Activated T-cell treated with anti-CD3 and anti-CD28 coated beads for 1 hour (primary cell): Measurements from ENCODE around the gene ATP6V0D1.
"Not testable (repeated sequence)": the region's sequence is repeated elsewhere in the genome, so short reads cannot be mapped to it uniquely, and the experiment has no call there.

ENCODE experiments used
- DNase-seq: peaks from one replicate; pipeline ENCODE4 v3.0.0-alpha.2; 2020; ENCODE audit warnings: low read depth

The ATP6V0D1 gene

DNA sequence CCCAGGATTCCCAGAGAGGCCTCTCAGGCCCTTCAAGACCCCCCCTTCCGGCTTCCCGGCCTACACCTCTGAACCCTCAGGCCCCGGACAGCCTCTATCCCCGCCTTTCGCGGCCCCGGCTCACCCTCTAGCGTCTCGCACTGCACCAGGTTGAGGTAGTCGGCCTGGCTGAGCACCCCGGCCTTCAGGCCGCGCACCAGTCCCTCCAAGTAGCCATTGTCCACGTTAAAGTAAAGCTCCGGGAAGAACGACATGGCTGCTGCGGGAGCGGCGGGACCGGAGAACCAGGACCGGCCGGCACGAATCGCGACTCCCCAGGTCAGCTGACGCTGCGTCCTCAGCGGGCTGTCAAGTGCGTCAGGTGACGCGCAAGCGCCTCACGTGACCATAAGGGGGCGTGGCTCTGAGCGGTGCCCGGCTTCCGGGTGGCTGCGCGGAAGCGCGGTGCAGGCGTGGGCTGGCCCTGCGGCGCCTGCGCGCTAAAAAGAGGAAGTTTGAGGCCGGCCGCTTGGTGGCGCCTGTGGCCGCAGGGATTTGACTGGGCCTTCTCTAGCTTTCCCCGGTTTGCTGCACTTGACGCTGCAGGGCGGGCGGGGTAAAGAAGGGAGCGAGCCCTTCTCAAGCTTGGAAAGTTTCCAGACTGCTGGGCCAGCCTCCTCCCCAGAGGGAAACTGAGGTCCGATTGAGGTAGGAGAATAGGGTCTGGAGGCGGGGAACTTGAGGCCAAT is at the start of gene ATP6V0D1:
TSS of gene ATP6V0D1 (minus strand) at position 325 of the 728 bp plus-strand sequence. CDS start at position 254, 71 bp downstream.
- DNase-seq = peak; percentile 98

DNA sequence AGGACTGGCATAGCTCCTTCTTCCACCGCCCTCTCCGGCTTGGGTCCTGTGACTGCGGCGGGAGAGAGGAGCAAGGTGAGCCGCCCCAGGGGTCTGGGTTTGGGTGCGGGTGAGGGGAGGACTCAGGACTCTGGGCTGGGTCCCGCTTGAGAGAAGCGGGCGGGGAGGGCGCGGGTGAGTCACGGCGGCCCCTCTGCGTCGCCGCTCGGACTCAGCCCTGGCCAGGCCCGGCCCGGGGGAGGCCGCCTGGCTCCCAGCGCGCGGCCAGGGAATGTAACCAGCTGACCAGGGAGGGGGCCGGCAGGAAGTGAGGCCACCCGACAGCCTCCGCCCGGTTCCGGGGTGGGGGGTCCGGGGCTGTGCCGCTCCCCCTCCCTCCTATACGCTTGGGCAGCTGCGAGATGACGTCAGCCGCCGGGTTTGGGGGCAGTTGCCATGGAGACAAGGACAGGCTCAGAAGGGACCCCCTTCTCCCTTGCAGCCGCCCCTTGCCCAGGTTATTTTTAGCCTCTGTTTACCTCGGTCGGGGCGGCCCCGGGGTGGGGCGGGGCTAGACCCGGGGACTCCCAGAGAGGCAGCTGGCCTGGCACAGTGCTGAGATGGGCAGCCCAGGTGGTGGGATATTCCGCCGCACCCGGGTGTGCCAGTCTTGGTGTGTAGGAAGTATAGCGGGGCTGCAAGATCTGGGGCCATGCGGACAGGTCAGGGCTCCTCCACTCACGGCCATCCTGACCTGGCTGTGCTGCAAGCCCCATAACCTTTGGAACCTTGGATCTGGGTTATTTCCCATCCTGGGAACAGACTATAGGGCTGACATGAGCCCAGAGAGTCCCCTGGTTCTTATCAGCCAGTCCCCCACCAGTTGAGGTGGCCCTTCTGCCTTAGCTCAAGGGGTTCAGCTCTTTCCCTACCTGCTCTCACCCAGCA is 49.3 kb upstream of the ATP6V0D1 start:
- no peak for DNase-seq

GRCh38 chr16:67529582-67530012 is 48.6 kb upstream of the ATP6V0D1 start:
- no peak for DNase-seq

DNA sequence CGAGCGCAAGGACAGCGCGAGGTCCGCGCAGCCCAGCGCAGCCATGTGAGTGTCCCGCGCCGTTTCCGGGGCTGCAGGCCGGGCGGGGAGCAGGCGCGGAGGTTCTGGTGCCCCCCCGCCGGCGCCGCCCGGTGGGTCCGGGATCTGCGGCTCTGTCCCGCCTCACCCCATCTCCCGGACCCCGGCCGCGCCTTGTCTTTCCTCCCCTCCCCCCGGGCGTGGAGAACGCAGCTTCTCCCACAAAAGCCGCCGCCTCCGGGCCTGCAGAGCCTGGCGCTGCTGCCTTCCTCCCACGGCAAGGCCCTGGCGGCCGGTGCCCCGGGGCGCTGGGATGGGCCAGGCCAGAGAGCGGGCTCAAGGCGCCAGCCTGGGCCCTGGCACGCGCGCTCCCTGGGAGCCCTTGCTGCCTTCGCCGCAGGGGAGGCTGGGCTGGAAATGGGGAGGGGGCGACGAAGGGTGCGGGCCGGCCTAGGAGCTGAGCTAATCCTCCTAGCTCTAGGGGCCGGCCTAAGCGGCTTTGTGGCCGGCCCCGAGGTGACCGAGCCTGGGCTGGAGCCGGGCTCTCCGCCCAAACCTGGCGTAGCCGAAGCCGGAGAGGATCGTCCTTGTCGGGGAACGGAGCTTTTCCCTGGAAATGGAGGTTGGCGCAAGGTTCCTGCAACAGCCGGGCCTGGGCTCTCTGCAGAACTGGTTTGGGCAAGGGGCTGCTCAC is 48.1 kb upstream of the ATP6V0D1 start:
- no peak for DNase-seq

- DNase-seq = no peak
Measured at GRCh38 chr16:67528222-67528869, 47.4 kb upstream of the ATP6V0D1 start, which contains the start of gene RIPOR1. Gene RIPOR1 (plus strand): TSS chr16:67528829. CDS start chr16:67538447, 9,618 bp downstream.

DNA sequence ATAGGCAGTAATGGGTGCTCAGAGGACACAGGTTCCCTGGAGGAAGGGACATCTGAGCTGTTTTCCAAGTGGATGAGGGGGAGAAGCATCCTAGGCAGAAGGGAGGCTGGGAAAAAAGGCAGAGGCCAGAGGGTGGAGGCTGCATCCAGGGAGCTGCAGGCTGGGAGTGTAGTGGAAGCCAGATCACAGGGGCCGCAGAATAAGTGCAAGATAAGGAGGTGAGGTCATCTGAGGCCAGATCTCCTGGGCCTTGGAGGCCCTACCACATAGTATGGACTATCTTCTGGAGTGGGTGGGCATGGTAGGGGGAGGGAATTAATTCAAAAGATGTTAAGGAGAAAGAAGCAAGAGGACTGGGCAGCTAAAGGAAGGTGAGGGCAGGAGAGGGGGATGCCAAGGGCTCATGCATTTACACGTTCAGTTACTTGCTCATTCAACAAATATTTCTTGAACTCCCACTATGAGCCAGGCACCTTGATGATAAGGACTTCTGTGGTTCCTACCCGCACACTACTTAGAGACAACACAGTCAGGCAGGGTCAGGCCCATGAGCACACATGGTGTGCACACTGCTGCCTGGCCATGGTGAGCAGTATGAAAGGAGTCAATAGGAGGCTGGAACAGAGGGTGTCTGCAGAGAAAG is 45.3 kb upstream of the ATP6V0D1 start:
- DNase-seq = no peak

GRCh38 chr16:67525176-67525860 is 44.4 kb upstream of the ATP6V0D1 start:
- no peak for DNase-seq

DNA sequence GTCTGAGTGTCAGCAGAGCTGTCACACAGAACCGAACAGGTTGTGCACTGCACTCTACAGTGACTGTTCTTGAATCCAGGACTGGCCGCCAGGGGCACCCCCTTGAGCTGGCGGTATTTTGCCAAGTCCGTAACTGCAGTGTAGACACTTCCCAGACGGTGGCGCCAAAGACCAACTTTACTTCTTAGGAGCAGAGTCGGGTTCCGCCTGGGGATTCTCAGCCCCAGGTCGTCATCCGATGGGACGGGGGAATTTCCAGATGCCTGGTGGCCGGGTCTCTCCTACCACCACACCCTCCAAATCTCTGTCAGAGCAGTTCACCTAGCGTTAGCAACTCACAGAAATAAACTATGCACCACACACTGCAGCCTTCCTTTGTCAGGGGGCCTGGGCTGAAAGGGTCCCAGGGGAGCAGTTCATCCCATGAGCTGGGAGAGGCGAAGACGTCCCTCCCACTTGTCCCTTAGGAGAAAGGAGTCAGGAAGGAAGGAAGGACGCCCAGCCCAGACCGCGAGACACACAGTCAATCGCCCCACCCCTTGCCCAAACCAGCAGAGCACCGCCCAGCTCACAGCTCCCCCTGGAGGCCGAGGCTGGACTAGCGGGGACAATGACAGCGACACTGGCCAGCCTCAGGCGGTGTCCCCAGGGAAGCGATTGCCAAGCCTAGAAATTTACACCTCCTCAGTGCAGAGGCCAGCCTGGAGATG is 40.3 kb upstream of the ATP6V0D1 start:
- peak; percentile 98 for DNase-seq

DNA sequence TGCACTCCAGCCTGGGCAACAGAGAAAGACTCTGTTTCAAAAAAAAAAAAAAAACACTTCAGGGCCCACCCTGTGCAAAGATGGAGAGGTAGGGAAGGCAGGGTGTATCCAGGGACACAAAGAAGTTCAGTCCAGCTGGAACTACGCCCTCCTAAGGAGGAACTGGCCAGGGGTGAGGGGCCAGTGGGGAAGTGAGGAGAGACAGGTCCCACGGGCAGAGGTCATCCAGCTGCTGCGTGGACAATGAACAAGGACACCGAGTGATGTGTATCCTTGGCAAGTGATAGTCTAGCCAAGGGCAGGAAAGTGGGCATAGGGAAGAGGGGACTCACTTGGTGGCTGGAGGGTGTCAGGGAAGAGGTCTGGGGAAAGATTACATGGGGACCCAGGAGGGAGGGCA is 38.3 kb upstream of the ATP6V0D1 start:
- no peak for DNase-seq

- DNase-seq = no peak
Measured at GRCh38 chr16:67518676-67519075, 37.7 kb upstream of the ATP6V0D1 start.

DNA sequence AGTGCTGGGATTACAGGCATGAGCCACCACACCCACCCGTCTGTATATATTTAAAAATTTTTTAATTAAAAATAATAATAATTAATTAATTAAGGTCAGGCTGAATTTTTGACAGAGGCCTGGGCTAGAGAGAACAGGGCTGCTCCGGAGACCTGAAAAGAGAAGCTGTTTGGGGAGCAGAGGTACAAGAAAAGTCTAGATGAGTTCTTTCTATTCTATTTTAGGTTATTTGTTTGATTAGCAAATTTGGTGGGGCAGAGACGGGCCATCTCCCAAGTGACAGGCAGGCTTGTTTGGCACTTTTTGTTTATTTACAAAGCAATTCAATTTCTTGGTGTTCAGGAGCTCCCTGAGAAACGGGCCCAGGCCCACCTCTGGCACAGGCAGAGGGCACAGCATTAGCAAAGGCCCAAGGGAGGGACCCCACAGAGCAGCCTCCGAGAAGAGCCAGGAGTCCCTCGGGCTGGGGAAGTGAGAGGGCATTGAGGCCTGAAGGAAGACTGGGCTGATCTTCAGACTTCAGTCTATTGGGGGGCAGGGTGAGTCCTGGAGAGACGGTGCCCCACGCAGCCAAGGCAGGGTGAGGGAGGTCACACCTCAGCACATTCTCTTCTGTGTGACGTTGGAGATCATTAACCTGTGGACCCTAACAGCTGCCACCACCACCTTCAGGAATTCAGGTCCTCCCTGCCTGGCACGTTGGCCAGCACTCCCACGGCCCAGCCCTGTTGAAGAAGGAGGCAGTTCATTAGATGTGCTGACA is 36.9 kb upstream of the ATP6V0D1 start:
- no peak for DNase-seq

GRCh38 chr16:67517155-67517445 is 36.1 kb upstream of the ATP6V0D1 start:
- no peak for DNase-seq

DNA sequence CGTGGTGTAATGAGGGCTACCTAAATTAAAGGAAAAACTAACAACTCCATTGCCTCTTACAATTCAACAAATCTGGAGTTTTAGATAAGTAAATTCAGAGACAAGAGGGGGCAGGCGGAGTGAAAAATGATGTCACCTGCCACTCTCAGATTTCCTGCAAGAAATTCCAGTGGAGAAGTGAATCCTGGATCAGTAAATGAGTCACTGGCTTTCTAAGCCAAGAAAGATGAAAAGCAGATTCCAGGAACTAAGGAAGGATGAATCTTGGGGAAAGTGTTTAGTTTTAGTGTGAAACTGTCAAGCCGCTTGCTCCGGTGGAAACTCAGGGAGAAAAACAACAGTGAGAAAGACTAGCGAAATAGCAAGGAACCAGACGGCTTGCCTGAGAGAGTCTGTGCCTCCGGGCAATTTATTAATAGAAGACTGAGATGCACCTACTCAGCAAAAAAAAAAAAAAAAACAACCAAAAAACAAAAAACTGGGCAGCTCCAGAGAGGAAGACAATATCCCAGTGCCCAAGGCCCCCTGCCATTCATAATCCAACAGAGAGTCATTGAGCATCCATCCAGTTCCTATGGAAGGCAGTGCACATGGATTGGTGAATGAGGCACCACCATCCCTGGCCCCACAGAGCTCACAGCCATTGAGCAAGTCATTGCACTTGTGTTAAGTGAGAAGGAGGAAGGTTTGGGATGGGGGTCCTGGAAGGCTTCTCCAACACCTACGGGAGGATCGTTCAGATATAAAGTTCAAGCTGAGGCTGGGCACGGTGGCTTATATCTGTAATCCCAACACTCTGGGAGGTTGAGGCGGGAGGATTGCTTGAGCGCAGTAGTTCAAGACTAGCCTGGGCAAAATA is 35.6 kb upstream of the ATP6V0D1 start:
- no peak for DNase-seq

DNA sequence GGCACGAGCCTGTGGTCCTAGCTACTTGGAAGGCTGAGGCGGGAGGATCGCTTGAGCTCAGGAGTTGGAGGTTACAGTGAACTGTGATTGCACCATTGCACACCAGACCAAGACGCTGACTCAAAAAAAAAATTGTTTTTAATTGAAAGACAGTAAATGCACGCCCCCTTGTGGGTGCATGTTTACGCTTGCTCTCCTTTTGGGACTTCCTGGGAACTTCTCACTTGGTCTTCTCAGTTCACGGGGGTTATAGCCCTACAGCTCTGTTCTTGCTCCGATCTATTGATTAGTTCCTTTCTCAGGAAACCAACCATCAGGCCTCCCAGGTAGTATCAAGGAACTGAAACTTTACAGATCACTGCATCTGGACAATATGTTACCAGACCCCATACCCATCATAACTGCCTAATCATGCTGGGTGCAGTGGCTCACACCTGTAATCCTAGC is 33.4 kb upstream of the ATP6V0D1 start:
- DNase-seq = peak; percentile 78

DNA sequence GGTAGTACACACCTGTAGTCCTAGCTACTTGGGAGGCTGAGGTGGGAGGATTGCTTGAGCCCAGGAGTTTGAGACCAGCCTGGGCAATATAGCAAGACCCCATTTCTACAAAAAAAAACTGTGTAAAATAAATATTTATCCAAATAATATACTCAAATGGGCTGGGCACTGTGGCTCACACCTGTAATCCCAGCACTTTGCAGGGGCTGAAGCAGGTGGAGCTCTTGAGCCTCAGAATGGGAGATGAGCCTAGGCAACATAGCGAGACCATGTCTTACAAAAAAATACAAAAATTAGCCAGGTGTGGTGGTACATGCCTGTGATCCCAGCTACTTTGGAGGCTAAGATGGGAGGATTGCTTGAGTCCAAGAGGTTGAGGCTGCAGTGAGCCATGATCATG is 32.9 kb upstream of the ATP6V0D1 start:
- not testable (repeated sequence) for DNase-seq

GRCh38 chr16:67509016-67509415 is 28.1 kb upstream of the ATP6V0D1 start:
- no peak for DNase-seq

DNA sequence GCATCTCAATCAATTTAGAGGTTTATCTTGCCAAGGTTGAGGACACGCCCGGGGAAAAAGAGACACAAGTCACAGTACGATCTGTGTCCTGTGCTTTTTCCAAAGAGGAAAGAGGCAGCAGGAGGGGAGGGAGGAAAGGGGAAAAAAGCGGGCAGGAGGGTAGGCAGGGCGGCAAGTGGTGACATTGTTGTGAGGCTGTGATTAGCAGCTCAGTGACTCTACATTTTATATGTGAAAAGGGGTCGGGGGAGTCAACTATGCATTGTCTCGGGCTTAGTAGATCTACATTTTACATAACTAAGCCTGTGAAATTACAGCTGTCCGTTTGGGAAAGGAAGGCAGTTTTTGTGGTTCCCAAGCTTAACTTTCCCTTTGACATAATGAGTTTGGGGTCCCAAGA is 25.5 kb upstream of the ATP6V0D1 start:
- DNase-seq = no peak
